ENCODE measurements around the gene ACD.

ACD gene

DNA sequence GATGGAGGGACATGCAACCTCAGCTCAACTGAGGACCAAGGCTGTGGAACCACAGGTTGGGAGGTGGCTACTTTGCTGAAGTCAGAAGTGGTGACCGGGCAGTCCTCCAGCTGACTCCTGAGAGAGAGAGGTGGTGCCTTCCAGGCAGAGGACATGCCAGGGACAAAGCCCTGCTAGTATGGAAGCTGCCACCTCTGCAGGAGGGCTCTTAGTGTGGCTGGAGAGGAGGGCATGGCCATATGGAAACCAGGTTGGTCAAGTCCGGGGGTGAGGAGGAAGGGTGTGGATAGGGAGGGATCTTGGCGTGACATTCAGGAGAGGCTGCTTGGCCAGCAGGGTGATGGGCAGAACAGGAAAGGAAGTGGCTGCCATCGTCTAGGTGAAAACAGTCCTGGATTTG, 12.2 kb upstream of the ACD start:
- TF ChIP-seq CTCF (IDR thresholded peaks at IDR 0.05) = no peak
- no peaks in the 10 kb centered on the region for H3K27me3 ChIP-seq
- peak overlapping the region; percentile 93 for H3K27ac ChIP-seq
- H3K4me1 ChIP-seq (ENCODE audit: control insufficient read depth in 1 of 2, insufficient read depth in 1 of 2, low read depth in 1 of 2, low read length in 1 of 2) = peaks cover 52 to 56% of the 10 kb centered on the region in 2 experiments
- no peaks in the 10 kb centered on the region for H3K9me3 ChIP-seq
- no peak overlapping the region for H3K4me3 ChIP-seq (ENCODE audit: low read depth in 1 of 2, low read length in 1 of 2)
- H3K36me3 ChIP-seq = peaks cover 13% of the 10 kb centered on the region

GRCh38 chr16:67669499-67670101, 9.5 kb upstream of the ACD start:
- Histone ChIP-seq H3K36me3 (no peaks in the 10 kb centered on the region), H3K27ac (peak overlapping the region; percentile 85), H3K4me1 (ENCODE audit: control insufficient read depth in 1 of 2, insufficient read depth in 1 of 2, low read depth in 1 of 2, low read length in 1 of 2) (peaks cover 62 to 65% of the 10 kb centered on the region in 2 experiments), H3K9me3 (no peaks in the 10 kb centered on the region), H3K4me3 (ENCODE audit: low read depth in 1 of 2, low read length in 1 of 2) (peak overlapping the region in 1 of 2 experiments; percentile 15), H3K27me3 (no peaks in the 10 kb centered on the region)
- TF ChIP-seq CTCF (IDR thresholded peaks at IDR 0.05) = no peak

GRCh38 chr16:67668495-67669157, 8.6 kb upstream of the ACD start:
- H3K27me3 ChIP-seq = no peaks in the 10 kb centered on the region
- H3K27ac ChIP-seq = peak overlapping the region; percentile 85
- no peaks in the 10 kb centered on the region for H3K9me3 ChIP-seq
- H3K36me3 ChIP-seq = no peaks in the 10 kb centered on the region
- H3K4me3 ChIP-seq (ENCODE audit: low read depth in 1 of 2, low read length in 1 of 2) = peak overlapping the region in 1 of 2 experiments; percentile 15
- H3K4me1 ChIP-seq (ENCODE audit: control insufficient read depth in 1 of 2, insufficient read depth in 1 of 2, low read depth in 1 of 2, low read length in 1 of 2) = peaks cover 53 to 55% of the 10 kb centered on the region in 2 experiments
- no peak for TF ChIP-seq CTCF (IDR thresholded peaks at IDR 0.05)

GRCh38 chr16:67667817-67668494, 7.9 kb upstream of the ACD start:
- Histone ChIP-seq H3K27ac (peak overlapping the region; percentile 85), H3K4me1 (ENCODE audit: control insufficient read depth in 1 of 2, insufficient read depth in 1 of 2, low read depth in 1 of 2, low read length in 1 of 2) (peaks cover 46 to 49% of the 10 kb centered on the region in 2 experiments), H3K9me3 (no peaks in the 10 kb centered on the region), H3K4me3 (ENCODE audit: low read depth in 1 of 2, low read length in 1 of 2) (peak overlapping the region; percentile 92 to 100), H3K27me3 (no peaks in the 10 kb centered on the region), H3K36me3 (no peaks in the 10 kb centered on the region)
- peak; percentile 51 for TF ChIP-seq CTCF (IDR thresholded peaks at IDR 0.05)

- Histone ChIP-seq H3K27ac (peak overlapping the region; percentile 85), H3K36me3 (peaks cover under 1% of the 10 kb centered on the region), H3K9me3 (no peaks in the 10 kb centered on the region), H3K4me3 (ENCODE audit: low read depth in 1 of 2, low read length in 1 of 2) (peak overlapping the region; percentile 92 to 100), H3K27me3 (no peaks in the 10 kb centered on the region), H3K4me1 (ENCODE audit: control insufficient read depth in 1 of 2, insufficient read depth in 1 of 2, low read depth in 1 of 2, low read length in 1 of 2) (peaks cover 41 to 43% of the 10 kb centered on the region in 2 experiments)
- no peak for TF ChIP-seq CTCF (IDR thresholded peaks at IDR 0.05)
These were observed 7.4 kb upstream of the ACD start for GRCh38 chr16:67667453-67667816.

Measured in neutrophil (primary cell).